WTC11 (cell line): ENCODE data around the gene TCF7L1.

Source experiments
- ATF2 ChIP-seq: sonication (generic); formaldehyde crosslinking; IDR thresholded peaks from 2 replicates; pipeline ENCODE4 v1.8.1; 2022; ENCODE audit warnings: low read depth, missing genetic modification reagents, borderline replicate concordance
- CREB1 ChIP-seq: sonication (generic); formaldehyde crosslinking; IDR thresholded peaks from 2 replicates; pipeline ENCODE4 v1.8.0; 2023; ENCODE audit warnings: mild to moderate bottlenecking, missing genetic modification reagents
- CTCF ChIP-seq: fragments of 200-600 bp; IDR thresholded peaks from 2 replicates; pipeline ENCODE4 v1.8.0; 2022; ENCODE audit warnings: antibody characterized with exemption
- IRF1 ChIP-seq: sonication (generic); formaldehyde crosslinking; IDR thresholded peaks from 2 replicates; pipeline ENCODE4 v1.8.0; 2023; ENCODE audit warnings: missing genetic modification reagents
- KAT7 ChIP-seq: sonication (generic); formaldehyde crosslinking; IDR thresholded peaks from 2 replicates; pipeline ENCODE4 v1.8.1; 2023; ENCODE audit warnings: missing genetic modification reagents, mild to moderate bottlenecking, borderline replicate concordance
- MAX ChIP-seq: sonication (generic); formaldehyde crosslinking; IDR thresholded peaks from 2 replicates; pipeline ENCODE4 v1.8.0; 2022; ENCODE audit warnings: mild to moderate bottlenecking, missing genetic modification reagents
- NR3C1 ChIP-seq: sonication (generic); formaldehyde crosslinking; conservative IDR thresholded peaks from 2 replicates; pipeline ENCODE4 v1.8.1; 2023; ENCODE audit warnings: low read depth, mild to moderate bottlenecking, missing genetic modification reagents
- RELA ChIP-seq: sonication (generic); formaldehyde crosslinking; IDR thresholded peaks from 2 replicates; pipeline ENCODE4 v1.8.1; 2022; ENCODE audit warnings: missing genetic modification reagents, mild to moderate bottlenecking, borderline replicate concordance
- SMAD3 ChIP-seq: sonication (generic); formaldehyde crosslinking; IDR thresholded peaks from 2 replicates; pipeline ENCODE4 v1.8.0; 2022; ENCODE audit warnings: missing genetic modification reagents, mild to moderate bottlenecking, borderline replicate concordance
- TCF7 ChIP-seq: sonication (generic); formaldehyde crosslinking; IDR thresholded peaks from 2 replicates; pipeline ENCODE4 v1.8.0; 2022; ENCODE audit warnings: mild to moderate bottlenecking, low read depth, missing genetic modification reagents, moderate library complexity
- ZBTB43 ChIP-seq: sonication (generic); formaldehyde crosslinking; IDR thresholded peaks from 2 replicates; pipeline ENCODE4 v1.8.1; 2023; ENCODE audit warnings: mild to moderate bottlenecking, missing genetic modification reagents
- ZNF512 ChIP-seq: sonication (generic); formaldehyde crosslinking; IDR thresholded peaks from 2 replicates; pipeline ENCODE4 v1.8.1; 2022; ENCODE audit warnings: missing genetic modification reagents, borderline replicate concordance

GRCh38 chr2:85254540-85255300, 121.5 kb downstream of the TCF7L1 start:
- TF ChIP-seq CTCF (no peak), NR3C1 (CRISPR knock-in tag) (no peak), KAT7 (CRISPR knock-in tag) (no peak), TCF7 (CRISPR knock-in tag) (no peak), IRF1 (CRISPR knock-in tag) (no peak), RELA (CRISPR knock-in tag) (no peak), MAX (CRISPR knock-in tag) (no peak), ZNF512 (CRISPR knock-in tag) (no peak), ZBTB43 (CRISPR knock-in tag) (no peak), CREB1 (CRISPR knock-in tag) (no peak), ATF2 (CRISPR knock-in tag) (no peak), SMAD3 (CRISPR knock-in tag) (no peak)
